ENCODE data around the gene HAPSTR1. TPM values are rescaled to one million over a fixed set of nuclear protein-coding genes. Genes with fewer than 3 reads are reported as not detected.
A peak's percentile ranks its signal among the peaks of the same experiment; 100 is the strongest.

The HAPSTR1 gene
- total and polyA plus RNA-seq, 2 of the 8 experiments (the other 6 are each of a cell fraction or from before 2014, with no cell fraction given), result 11.9 to 66.1 TPM

DNA sequence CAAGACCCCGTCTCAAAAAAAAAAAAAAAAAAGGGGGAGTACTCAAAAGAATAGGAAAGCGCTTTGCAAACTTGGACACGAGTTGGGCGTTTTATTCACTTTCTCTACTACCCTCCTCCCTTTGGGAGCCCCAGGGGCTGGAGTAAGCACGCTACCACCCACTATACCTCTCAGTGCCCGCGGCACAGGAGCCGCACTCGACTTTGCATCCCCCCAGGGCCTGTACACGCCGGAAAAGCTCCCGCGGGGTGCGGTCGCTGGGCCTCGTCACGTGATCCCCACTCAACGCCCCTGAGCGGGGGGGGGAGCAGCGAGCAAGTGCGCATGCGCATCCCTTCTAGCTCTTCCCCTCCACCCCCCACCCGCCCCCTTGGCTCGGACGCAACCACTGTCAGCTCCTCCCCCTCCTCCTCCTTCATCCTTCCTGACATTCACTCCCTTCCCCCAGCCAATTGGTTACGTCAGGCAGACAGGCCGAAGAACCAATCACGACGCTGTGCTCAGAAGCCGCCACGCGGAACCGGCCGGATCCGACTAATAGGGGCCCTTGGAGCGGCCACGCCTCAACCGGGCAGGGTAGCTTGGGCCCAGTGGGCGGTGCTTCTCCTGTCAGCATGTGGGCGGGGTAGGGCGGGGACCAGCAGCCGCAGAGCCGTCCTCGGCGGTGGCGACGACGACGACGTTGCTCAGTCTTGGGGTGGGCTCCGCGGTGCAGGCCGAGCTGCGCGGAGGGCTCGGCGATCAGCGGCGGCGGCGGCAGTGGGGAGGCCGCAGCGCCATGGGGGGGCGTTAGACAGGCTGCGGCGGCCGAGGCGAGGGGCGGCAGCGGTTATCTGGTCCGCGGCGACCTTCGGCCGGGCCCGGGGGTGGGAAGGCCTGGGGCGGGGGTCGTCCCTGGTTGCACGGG, at the start of gene HAPSTR1 (continued):
- TF ChIP-seq SUZ12 (IDR thresholded peaks at IDR 0.05; ENCODE audit: low read length) (no peak), RAD21 (IDR thresholded peaks at IDR 0.05 in 1 of 2, conservative IDR thresholded peaks at IDR 0.05 in 1 of 2; ENCODE audit: low read depth in 2 of 2, low read length in 2 of 2) (no peak), TEAD4 (IDR thresholded peaks at IDR 0.05; ENCODE audit: low read depth, low read length) (no peak), CTBP2 (IDR thresholded peaks at IDR 0.05; ENCODE audit: borderline replicate concordance, insufficient read depth, insufficient read length, low read length) (no peak), RXRA (IDR thresholded peaks at IDR 0.05; ENCODE audit: insufficient read depth, low read depth, low read length) (no peak), FOSL1 (IDR thresholded peaks at IDR 0.05; ENCODE audit: insufficient read depth, low read depth, low read length) (no peak), CREB1 (IDR thresholded peaks at IDR 0.05) (peak; percentile 87), BACH1 (IDR thresholded peaks at IDR 0.05; ENCODE audit: low read length) (peak; percentile 41; the same call in 1 of the 2 replicates), PHF8 (conservative IDR thresholded peaks at IDR 0.05; ENCODE audit: low read depth, low read length) (peak; percentile 52), NRF1 (IDR thresholded peaks at IDR 0.05; ENCODE audit: low read depth, low read length) (peak; percentile 50), EZH2 (IDR thresholded peaks at IDR 0.05; ENCODE audit: low read depth, low read length, severe bottlenecking) (no peak), POLR2AphosphoS5 (IDR thresholded peaks at IDR 0.05; ENCODE audit: low read depth, low read length) (peak; percentile 98), CBX8 (IDR thresholded peaks at IDR 0.05; ENCODE audit: borderline replicate concordance, low read depth, low read length) (no peak), SP1 (IDR thresholded peaks at IDR 0.05; ENCODE audit: low read depth, low read length) (peak; percentile 96), KDM5A (IDR thresholded peaks at IDR 0.05; ENCODE audit: low read length) (no peak), POU5F1 (IDR thresholded peaks at IDR 0.05; ENCODE audit: low read depth, low read length) (no peak), CHD1 (IDR thresholded peaks at IDR 0.05; ENCODE audit: low read depth, low read length) (no peak), GABPA (IDR thresholded peaks at IDR 0.05; ENCODE audit: borderline replicate concordance, insufficient read depth, low read length) (no peak)
- TF ChIP-seq, protein P1, sequence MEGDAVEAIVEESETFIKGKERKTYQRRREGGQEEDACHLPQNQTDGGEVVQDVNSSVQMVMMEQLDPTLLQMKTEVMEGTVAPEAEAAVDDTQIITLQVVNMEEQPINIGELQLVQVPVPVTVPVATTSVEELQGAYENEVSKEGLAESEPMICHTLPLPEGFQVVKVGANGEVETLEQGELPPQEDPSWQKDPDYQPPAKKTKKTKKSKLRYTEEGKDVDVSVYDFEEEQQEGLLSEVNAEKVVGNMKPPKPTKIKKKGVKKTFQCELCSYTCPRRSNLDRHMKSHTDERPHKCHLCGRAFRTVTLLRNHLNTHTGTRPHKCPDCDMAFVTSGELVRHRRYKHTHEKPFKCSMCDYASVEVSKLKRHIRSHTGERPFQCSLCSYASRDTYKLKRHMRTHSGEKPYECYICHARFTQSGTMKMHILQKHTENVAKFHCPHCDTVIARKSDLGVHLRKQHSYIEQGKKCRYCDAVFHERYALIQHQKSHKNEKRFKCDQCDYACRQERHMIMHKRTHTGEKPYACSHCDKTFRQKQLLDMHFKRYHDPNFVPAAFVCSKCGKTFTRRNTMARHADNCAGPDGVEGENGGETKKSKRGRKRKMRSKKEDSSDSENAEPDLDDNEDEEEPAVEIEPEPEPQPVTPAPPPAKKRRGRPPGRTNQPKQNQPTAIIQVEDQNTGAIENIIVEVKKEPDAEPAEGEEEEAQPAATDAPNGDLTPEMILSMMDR (IDR thresholded peaks at IDR 0.05; ENCODE audit: control extremely low read depth in 1 of 3, insufficient read depth in 1 of 3, low read depth in 1 of 3, low read length in 3 of 3), result no peak
- TF ChIP-seq, protein P2, sequence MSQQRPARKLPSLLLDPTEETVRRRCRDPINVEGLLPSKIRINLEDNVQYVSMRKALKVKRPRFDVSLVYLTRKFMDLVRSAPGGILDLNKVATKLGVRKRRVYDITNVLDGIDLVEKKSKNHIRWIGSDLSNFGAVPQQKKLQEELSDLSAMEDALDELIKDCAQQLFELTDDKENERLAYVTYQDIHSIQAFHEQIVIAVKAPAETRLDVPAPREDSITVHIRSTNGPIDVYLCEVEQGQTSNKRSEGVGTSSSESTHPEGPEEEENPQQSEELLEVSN (IDR thresholded peaks at IDR 0.05), result peak; percentile 26; the same call in 1 of the 2 replicates

Data from H1 (cell line).